ENCODE data around the gene ARID1B.

The ARID1B gene

GRCh38 chr6:156760377-156760776 lies 16.8 kb upstream of the ARID1B start:
- no peak for DNase-seq (ENCODE audit: low read depth, low spot score)
- in situ Hi-C loops (cut with HindIII; ENCODE audit: low sequenced_read_pairs) = no loop called here
- TF ChIP-seq CTCF (IDR thresholded peaks at IDR 0.05; ENCODE audit: low read depth, low read length) = no peak
- H3K4me3 ChIP-seq (ENCODE audit: low read depth, low read length) = no peak overlapping the region

- TF ChIP-seq CTCF (IDR thresholded peaks at IDR 0.05; ENCODE audit: low read depth, low read length) = no peak
- H3K4me3 ChIP-seq (ENCODE audit: low read depth, low read length) = no peak overlapping the region
- no peak for DNase-seq (ENCODE audit: low read depth, low spot score)
- in situ Hi-C loops (cut with HindIII; ENCODE audit: low sequenced_read_pairs) = no loop called here
Observed at GRCh38 chr6:156762547-156762946, 14.6 kb upstream of the ARID1B start.

- H3K4me3 ChIP-seq (ENCODE audit: low read depth, low read length) = no peak overlapping the region
- DNase-seq (ENCODE audit: low read depth, low spot score) = no peak
- in situ Hi-C loops (cut with HindIII; ENCODE audit: low sequenced_read_pairs) = no loop called here
- no peak for TF ChIP-seq CTCF (IDR thresholded peaks at IDR 0.05; ENCODE audit: low read depth, low read length)
Observed at GRCh38 chr6:156765117-156765516, 12.1 kb upstream of the ARID1B start.

GRCh38 chr6:156767603-156768467 lies 9.3 kb upstream of the ARID1B start:
- H3K4me3 ChIP-seq (ENCODE audit: low read depth, low read length) = no peak overlapping the region
- in situ Hi-C loops (cut with HindIII; ENCODE audit: low sequenced_read_pairs) = no loop called here
- TF ChIP-seq CTCF (IDR thresholded peaks at IDR 0.05; ENCODE audit: low read depth, low read length) = no peak
- peak; percentile 55 for DNase-seq (ENCODE audit: low read depth, low spot score)

GRCh38 chr6:156771047-156771446 lies 6.1 kb upstream of the ARID1B start:
- in situ Hi-C loops (cut with HindIII; ENCODE audit: low sequenced_read_pairs) = no loop called here
- H3K4me3 ChIP-seq (ENCODE audit: low read depth, low read length) = no peak overlapping the region
- no peak for TF ChIP-seq CTCF (IDR thresholded peaks at IDR 0.05; ENCODE audit: low read depth, low read length)
- DNase-seq (ENCODE audit: low read depth, low spot score) = no peak

GRCh38 chr6:156771761-156772160 lies 5.4 kb upstream of the ARID1B start:
- in situ Hi-C loops (cut with HindIII; ENCODE audit: low sequenced_read_pairs) = no loop called here
- no peak overlapping the region for H3K4me3 ChIP-seq (ENCODE audit: low read depth, low read length)
- no peak for TF ChIP-seq CTCF (IDR thresholded peaks at IDR 0.05; ENCODE audit: low read depth, low read length)
- DNase-seq (ENCODE audit: low read depth, low spot score) = no peak
